MG63 (cell line): Measurements from ENCODE around the gene POU3F3. TPM values are rescaled to one million over a fixed set of nuclear protein-coding genes. Genes with fewer than 3 reads are reported as not detected.

Experiments used
- DNase-seq: peaks from one replicate; pipeline ENCODE4 v3.0.0-alpha.2; 2020
- H3K27me3 ChIP-seq: fragments of 250-450 bp; sonication (Bioruptor Pico); 2 replicates; pipeline ENCODE4 v1.5.1; 2020; ENCODE audit warnings: mild to moderate bottlenecking, moderate library complexity
- H3K36me3 ChIP-seq: fragments of 250-450 bp; sonication (Bioruptor Pico); 2 replicates; pipeline ENCODE4 v1.5.1; 2020; ENCODE audit warnings: mild to moderate bottlenecking, moderate library complexity
- H3K4me3 ChIP-seq: fragments of 250-450 bp; sonication (Bioruptor Pico); 2 replicates; pipeline ENCODE4 v1.5.1; 2020; ENCODE audit warnings: mild to moderate bottlenecking, moderate library complexity
- H3K9me3 ChIP-seq: fragments of 250-450 bp; sonication (Bioruptor Pico); 2 replicates; pipeline ENCODE4 v1.5.1; 2020; ENCODE audit warnings: mild to moderate bottlenecking, moderate library complexity
- total RNA-seq: library from RNA; depleted of rRNA; stranded (reverse); fragments of >200 nt; shearing (Covaris generic); gene quantifications from 2 replicates; pipeline ENCODE4 v1.2.3, GENCODE V29; 2014; ENCODE audit warnings: low replicate concordance; rRNA removed

POU3F3 gene
- total RNA-seq: not detected in 2 replicates

GRCh38 chr2:104853534-104854497, at the start of gene POU3F3:
POU3F3 (plus strand) TSS chr2:104854115; CDS start chr2:104855511, 1,396 bp downstream.
- Histone ChIP-seq H3K9me3 (no peaks in the 10 kb centered on the region), H3K36me3 (no peaks in the 10 kb centered on the region), H3K27me3 (peaks cover 69% of the 10 kb centered on the region), H3K4me3 (peak within 1 kb of the TSS; percentile 33)
- DNase-seq: peak; percentile 71

GRCh38 chr2:104804148-104804890, 49.6 kb upstream of the POU3F3 start:
- no peaks in the 10 kb centered on the region for H3K9me3 ChIP-seq
- no peak for DNase-seq

GRCh38 chr2:104812286-104812685, 41.6 kb upstream of the POU3F3 start:
- no peak for DNase-seq
- no peaks in the 10 kb centered on the region for H3K36me3 ChIP-seq
- H3K4me3 ChIP-seq: no peak overlapping the region
- no peaks in the 10 kb centered on the region for H3K9me3 ChIP-seq
- no peaks in the 10 kb centered on the region for H3K27me3 ChIP-seq

More at GRCh38 chr2:104804148-104804890, 49.6 kb upstream of the POU3F3 start:
- Histone ChIP-seq H3K4me3 (no peak overlapping the region), H3K36me3 (no peaks in the 10 kb centered on the region), H3K27me3 (no peaks in the 10 kb centered on the region)

- DNase-seq: no peak
- no peaks in the 10 kb centered on the region for H3K27me3 ChIP-seq
- no peaks in the 10 kb centered on the region for H3K36me3 ChIP-seq
- H3K4me3 ChIP-seq: no peak overlapping the region
- H3K9me3 ChIP-seq: no peaks in the 10 kb centered on the region
Measured at GRCh38 chr2:104816143-104816542, 37.8 kb upstream of the POU3F3 start.

GRCh38 chr2:104818264-104818663, 35.7 kb upstream of the POU3F3 start:
- DNase-seq: no peak
- no peak overlapping the region for H3K4me3 ChIP-seq
- no peaks in the 10 kb centered on the region for H3K36me3 ChIP-seq
- no peaks in the 10 kb centered on the region for H3K9me3 ChIP-seq
- no peaks in the 10 kb centered on the region for H3K27me3 ChIP-seq

- Histone ChIP-seq H3K36me3 (no peaks in the 10 kb centered on the region), H3K4me3 (no peak overlapping the region), H3K27me3 (no peaks in the 10 kb centered on the region), H3K9me3 (no peaks in the 10 kb centered on the region)
- DNase-seq: no peak
Measured at GRCh38 chr2:104820126-104820525, 33.8 kb upstream of the POU3F3 start.

- Histone ChIP-seq H3K27me3 (no peaks in the 10 kb centered on the region), H3K9me3 (no peaks in the 10 kb centered on the region), H3K4me3 (no peak overlapping the region), H3K36me3 (no peaks in the 10 kb centered on the region)
- DNase-seq: no peak
Measured at GRCh38 chr2:104825124-104825865, 28.6 kb upstream of the POU3F3 start.

- H3K4me3 ChIP-seq: no peak overlapping the region
- H3K9me3 ChIP-seq: no peaks in the 10 kb centered on the region
- H3K36me3 ChIP-seq: no peaks in the 10 kb centered on the region
- H3K27me3 ChIP-seq: no peaks in the 10 kb centered on the region
- no peak for DNase-seq
Measured at GRCh38 chr2:104826016-104826415, 27.9 kb upstream of the POU3F3 start.

- H3K9me3 ChIP-seq: no peaks in the 10 kb centered on the region
- no peak for DNase-seq
- H3K36me3 ChIP-seq: no peaks in the 10 kb centered on the region
Measured at GRCh38 chr2:104831742-104832141, 22.2 kb upstream of the POU3F3 start.

GRCh38 chr2:104834431-104835153, 19.3 kb upstream of the POU3F3 start:
- no peak for DNase-seq
- Histone ChIP-seq H3K36me3 (no peaks in the 10 kb centered on the region), H3K4me3 (no peak overlapping the region), H3K27me3 (no peaks in the 10 kb centered on the region), H3K9me3 (no peaks in the 10 kb centered on the region)

More at GRCh38 chr2:104831742-104832141, 22.2 kb upstream of the POU3F3 start:
- Histone ChIP-seq H3K4me3 (no peak overlapping the region), H3K27me3 (no peaks in the 10 kb centered on the region)

- H3K36me3 ChIP-seq: no peaks in the 10 kb centered on the region
- no peaks in the 10 kb centered on the region for H3K27me3 ChIP-seq
- H3K9me3 ChIP-seq: no peaks in the 10 kb centered on the region
- H3K4me3 ChIP-seq: no peak overlapping the region
- DNase-seq: no peak
Measured at GRCh38 chr2:104836265-104836664, 17.6 kb upstream of the POU3F3 start.

- Histone ChIP-seq H3K27me3 (peaks cover under 1% of the 10 kb centered on the region; the same call in 1 of the 2 replicates), H3K9me3 (no peaks in the 10 kb centered on the region), H3K4me3 (no peak overlapping the region), H3K36me3 (no peaks in the 10 kb centered on the region)
- DNase-seq: no peak
Measured at GRCh38 chr2:104836841-104837240, 17.1 kb upstream of the POU3F3 start.

GRCh38 chr2:104840156-104840555, 13.8 kb upstream of the POU3F3 start:
- Histone ChIP-seq H3K27me3 (peaks cover 32% of the 10 kb centered on the region), H3K36me3 (no peaks in the 10 kb centered on the region), H3K9me3 (no peaks in the 10 kb centered on the region), H3K4me3 (no peak overlapping the region)
- no peak for DNase-seq

GRCh38 chr2:104840893-104841585, 12.9 kb upstream of the POU3F3 start:
- DNase-seq: no peak
- Histone ChIP-seq H3K4me3 (no peak overlapping the region), H3K9me3 (no peaks in the 10 kb centered on the region), H3K36me3 (no peaks in the 10 kb centered on the region), H3K27me3 (peaks cover 41% of the 10 kb centered on the region)

GRCh38 chr2:104841744-104842143, 12.2 kb upstream of the POU3F3 start:
- Histone ChIP-seq H3K9me3 (no peaks in the 10 kb centered on the region), H3K4me3 (no peak overlapping the region), H3K36me3 (no peaks in the 10 kb centered on the region), H3K27me3 (peaks cover 48% of the 10 kb centered on the region)
- DNase-seq: no peak
